ENCODE measurements around the gene BACE2.

BACE2 gene

GRCh38 chr21:41247561-41248545 lies 79.9 kb downstream of the BACE2 start (continued):
- TF ChIP-seq ATF2 (tag by site-specific recombination; IDR thresholded peaks at IDR 0.05; ENCODE audit: low read depth), result no peak
- TF ChIP-seq INSM2 (tag by site-specific recombination; IDR thresholded peaks at IDR 0.05), result 0 out of 2 replicates have a peak, but pooled peaks have one; percentile 19
- TF ChIP-seq ZNF692 (tag by site-specific recombination; IDR thresholded peaks at IDR 0.05), result peak; percentile 36; the same call in 1 of the 2 replicates
- no peak for TF ChIP-seq ZNF274 (IDR thresholded peaks at IDR 0.05; ENCODE audit: low read length)
- TF ChIP-seq ZNF274 (tag by site-specific recombination; IDR thresholded peaks at IDR 0.05; ENCODE audit: borderline replicate concordance), result no peak
- TF ChIP-seq YY1 (tag by site-specific recombination; IDR thresholded peaks at IDR 0.05), result no peak
- no peak for TF ChIP-seq ZFP69B (tag by site-specific recombination; IDR thresholded peaks at IDR 0.05)
- no peak for TF ChIP-seq ZNF2 (tag by site-specific recombination; IDR thresholded peaks at IDR 0.05)
- no peak for TF ChIP-seq ZSCAN5A (tag by site-specific recombination; IDR thresholded peaks at IDR 0.05)
- no peak for TF ChIP-seq IKZF3 (tag by site-specific recombination; IDR thresholded peaks at IDR 0.05)
- TF ChIP-seq ZNF362 (tag by site-specific recombination; IDR thresholded peaks at IDR 0.05), result no peak
- TF ChIP-seq YY2 (tag by site-specific recombination; IDR thresholded peaks at IDR 0.05), result no peak
- TF ChIP-seq ZNF596 (tag by site-specific recombination; IDR thresholded peaks at IDR 0.05), result no peak
- TF ChIP-seq ZFHX2 (tag by site-specific recombination; conservative IDR thresholded peaks at IDR 0.05), result no peak
- no peak for TF ChIP-seq ZNF24 (tag by site-specific recombination; IDR thresholded peaks at IDR 0.05)
- TF ChIP-seq HIC1 (tag by site-specific recombination; IDR thresholded peaks at IDR 0.05), result no peak
- no peak for TF ChIP-seq ZNF777 (tag by site-specific recombination; IDR thresholded peaks at IDR 0.05; ENCODE audit: borderline replicate concordance)
- TF ChIP-seq ZNF148 (tag by site-specific recombination; IDR thresholded peaks at IDR 0.05; ENCODE audit: borderline replicate concordance), result no peak
- peak; percentile 40; the same call in 1 of the 2 replicates for TF ChIP-seq ZNF366 (tag by site-specific recombination; conservative IDR thresholded peaks at IDR 0.05)
- peak; percentile 52 for TF ChIP-seq FEZF1 (tag by site-specific recombination; IDR thresholded peaks at IDR 0.05)
